HepG2 (cell line): Measurements from ENCODE around the gene CCNQ. TPM values are rescaled to one million over a fixed set of nuclear protein-coding genes. Genes with fewer than 3 reads are reported as not detected.

ENCODE experiments used
- CBFB ChIP-seq: sonication (generic); formaldehyde crosslinking; IDR thresholded peaks from 2 replicates; pipeline ENCODE4 v1.4.0; 2020; ENCODE audit warnings: missing genetic modification reagents
- CEBPZ ChIP-seq: IDR thresholded peaks from 2 replicates; pipeline ENCODE4 v1.6.1; 2012; ENCODE audit warnings: low read length, improper control_type of control experiment
- HIVEP1 ChIP-seq: sonication (generic); formaldehyde crosslinking; IDR thresholded peaks from 2 replicates; pipeline ENCODE4 v1.4.0; 2020; ENCODE audit warnings: mild to moderate bottlenecking, missing genetic modification reagents
- MAFF ChIP-seq: IDR thresholded peaks from 2 replicates; pipeline ENCODE4 v1.6.1; 2011; ENCODE audit warnings: low read depth, low read length, improper control_type of control experiment
- MEF2D ChIP-seq: sonication (generic); formaldehyde crosslinking; IDR thresholded peaks from 2 replicates; pipeline ENCODE4 v1.5.1; 2020; ENCODE audit warnings: mild to moderate bottlenecking, missing genetic modification reagents
- NFYB ChIP-seq: sonication (generic); formaldehyde crosslinking; IDR thresholded peaks from 2 replicates; pipeline ENCODE4 v1.4.0; 2020; ENCODE audit warnings: missing genetic modification reagents
- NR0B2 ChIP-seq: sonication (generic); formaldehyde crosslinking; IDR thresholded peaks from 2 replicates; pipeline ENCODE4 v1.4.0; 2020; ENCODE audit warnings: mild to moderate bottlenecking, missing genetic modification reagents
- PATZ1 ChIP-seq: sonication (generic); formaldehyde crosslinking; IDR thresholded peaks from 2 replicates; pipeline ENCODE4 v1.4.0; 2020; ENCODE audit warnings: missing genetic modification reagents
- POLR2A ChIP-seq, 2 experiments: IDR thresholded peaks; 2 replicates each; pipeline ENCODE4 v1.6.1; 2011; ENCODE audit warnings: low read depth in 2 of 2, low read length in 2 of 2, mild to moderate bottlenecking in 1 of 2, moderate library complexity in 1 of 2; ENCODE audit not compliant: insufficient read depth in 1 of 2
- RAD51 ChIP-seq: fragments of 450-650 bp; IDR thresholded peaks from 2 replicates; pipeline ENCODE4 v1.6.1; 2016; ENCODE audit warnings: borderline replicate concordance
- TAF1 ChIP-seq: sonication (generic); formaldehyde crosslinking; IDR thresholded peaks from 2 replicates; pipeline ENCODE4 v1.4.0; 2020; ENCODE audit warnings: missing genetic modification reagents
- TBX2 ChIP-seq: sonication (generic); formaldehyde crosslinking; IDR thresholded peaks from 2 replicates; pipeline ENCODE4 v1.5.0; 2020; ENCODE audit warnings: missing genetic modification reagents, mild to moderate bottlenecking, borderline replicate concordance
- ZBTB4 ChIP-seq: sonication (generic); formaldehyde crosslinking; IDR thresholded peaks from 2 replicates; pipeline ENCODE4 v1.4.0; 2020; ENCODE audit warnings: missing genetic modification reagents, mild to moderate bottlenecking, borderline replicate concordance
- ZFX ChIP-seq: sonication (generic); formaldehyde crosslinking; IDR thresholded peaks from 2 replicates; pipeline ENCODE4 v1.4.0; 2020; ENCODE audit warnings: mild to moderate bottlenecking, low read depth, missing genetic modification reagents, moderate library complexity
- ZFY ChIP-seq: sonication (generic); formaldehyde crosslinking; IDR thresholded peaks from 2 replicates; pipeline ENCODE4 v1.4.0; 2020; ENCODE audit warnings: missing genetic modification reagents
- ZHX1 ChIP-seq: sonication (generic); formaldehyde crosslinking; IDR thresholded peaks from 2 replicates; pipeline ENCODE4 v1.8.1; 2022; ENCODE audit warnings: low read depth, mild to moderate bottlenecking, missing genetic modification reagents
- ZNF121 ChIP-seq: sonication (generic); formaldehyde crosslinking; IDR thresholded peaks from 2 replicates; pipeline ENCODE4 v1.5.0; 2020; ENCODE audit warnings: mild to moderate bottlenecking, missing genetic modification reagents
- ZNF543 ChIP-seq: sonication (generic); formaldehyde crosslinking; IDR thresholded peaks from 2 replicates; pipeline ENCODE4 v1.4.0; 2020; ENCODE audit warnings: mild to moderate bottlenecking, missing genetic modification reagents
- polyA plus RNA-seq, 8 experiments: library from polyadenylated mRNA; depleted of rRNA in 3 of 8; stranded (reverse) in 7 of 8; unstranded in 1 of 8; fragments of >200 nt; fragmentation: Illumina TruSeq in 4 of 8; extraction: Trizol in 4 of 8; gene quantifications; 2 replicates each; pipeline versions ENCODE4 v1.2.1 to v1.2.3, GENCODE V29; 2011 to 2016; ENCODE audit warnings: low read depth in 4 of 8, missing spikeins in 1 of 8, mixed read lengths in 1 of 8; ENCODE audit not compliant: insufficient read depth in 1 of 8
- total RNA-seq, 5 experiments: library from RNA; depleted of rRNA; stranded (reverse); fragments of >200 nt; fragmentation: Illumina TruSeq; extraction: Trizol; gene quantifications; 2 replicates each; pipeline ENCODE4 v1.2.3, GENCODE V29; 2016; ENCODE audit warnings: low read depth in 1 of 5

CCNQ gene
- total and polyA plus RNA-seq, 2 of the 13 experiments (the other 11 are each of a cell fraction or from before 2014, with no cell fraction given): 15.0 to 25.5 TPM

- TF ChIP-seq CEBPZ: no peak
- TF ChIP-seq MAFF: no peak
- no peak for TF ChIP-seq RAD51
- TF ChIP-seq POLR2A (IDR thresholded peaks at IDR 0.05; ENCODE audit: insufficient read depth in 1 of 2, low read depth in 2 of 2, low read length in 2 of 2): peak in 1 of 2 experiments; percentile 74; a peak in 2 of 4 replicates
- TF ChIP-seq ZNF121 (CRISPR knock-in tag): no peak
- no peak for TF ChIP-seq ZBTB4
- peak; percentile 46; the same call in 1 of the 2 replicates for TF ChIP-seq PATZ1 (CRISPR knock-in tag)
- no peak for TF ChIP-seq CBFB
- TF ChIP-seq ZFY (CRISPR knock-in tag): 0 out of 2 replicates have a peak, but pooled peaks have one; percentile 8
- no peak for TF ChIP-seq HIVEP1
- TF ChIP-seq ZNF543 (CRISPR knock-in tag): no peak
- peak; percentile 10; the same call in 1 of the 2 replicates for TF ChIP-seq ZFX (CRISPR knock-in tag)
- no peak for TF ChIP-seq ZHX1
- TF ChIP-seq NR0B2 (CRISPR knock-in tag): no peak
- TF ChIP-seq TAF1 (CRISPR knock-in tag): peak; percentile 17; the same call in 1 of the 2 replicates
- TF ChIP-seq NFYB (CRISPR knock-in tag): no peak
- no peak for TF ChIP-seq MEF2D (CRISPR knock-in tag)
- TF ChIP-seq TBX2 (CRISPR knock-in tag): no peak
Measured at GRCh38 chrX:153626025-153626633, 27.2 kb upstream of the CCNQ start (continued).
